Tibial artery (tissue), 4 donors: ENCODE measurements around the gene CDK17.
"Not testable (repeated sequence)": the region's sequence is repeated elsewhere in the genome, so short reads cannot be mapped to it uniquely, and the experiment has no call there.

ENCODE experiments used
- DNase-seq, 2 donors: peaks; one replicate each; pipeline ENCODE4 v3.0.0-alpha.2; 2019
- H3K27ac ChIP-seq, 2 donors: fragments of 200-600 bp; sonication (generic) in 1 of 2; 1 replicate in 1 of 2; 2 replicates in 1 of 2; pipeline ENCODE4 v1.5.1; 2018 to 2019; ENCODE audit warnings: mild to moderate bottlenecking in 1 of 2
- H3K27me3 ChIP-seq, 2 donors: fragments of 200-600 bp; sonication (generic) in 1 of 2; one replicate each; pipeline versions ENCODE4 v1.5.1 to v1.6.0; 2016 to 2019
- H3K36me3 ChIP-seq, 3 donors: fragments of 200-600 bp; sonication (generic) in 2 of 3; one replicate each; pipeline ENCODE4 v1.5.1; 2016 to 2019; ENCODE audit warnings: mild to moderate bottlenecking in 2 of 3
- H3K4me1 ChIP-seq, 4 donors: fragments of 200-600 bp; sonication (generic) in 2 of 4; 1 replicate in 3 of 4; 2 replicates in 1 of 4; pipeline ENCODE4 v1.5.1; 2016 to 2019
- H3K4me3 ChIP-seq, 2 donors: fragments of 200-600 bp; sonication (generic) in 1 of 2; 1 replicate in 1 of 2; 2 replicates in 1 of 2; pipeline ENCODE4 v1.5.1; 2018 to 2019; ENCODE audit warnings: mild to moderate bottlenecking in 2 of 2
- H3K9me3 ChIP-seq, 3 donors: fragments of 200-600 bp; sonication (generic) in 1 of 3; one replicate each; pipeline ENCODE4 v1.5.1; 2016 to 2019
- intact Hi-C: fragments of 100-400 bp; cut with DNase I; formaldehyde crosslinking; loops from one replicate; pipeline ENCODE4 v1.15.0; 2023; ENCODE audit warnings: low total_unique reads
- TF ChIP-seq, protein P1 (sequence below), 2 experiments: fragments of 200-600 bp in 1 of 2; fragments of 450-650 bp in 1 of 2; IDR thresholded peaks; one replicate each; pipeline ENCODE4 v1.5.1; 2017 to 2019; ENCODE audit warnings: antibody characterized with exemption in 2 of 2, mild to moderate bottlenecking in 1 of 2, moderate library complexity in 1 of 2

CDK17 gene

GRCh38 chr12:96323906-96324305 is 76.3 kb downstream of the CDK17 start:
- H3K4me1 ChIP-seq, result no peaks in the 10 kb centered on the region
- no peaks in the 10 kb centered on the region for H3K9me3 ChIP-seq
- no peak overlapping the region for H3K27ac ChIP-seq
- TF ChIP-seq, protein P1, sequence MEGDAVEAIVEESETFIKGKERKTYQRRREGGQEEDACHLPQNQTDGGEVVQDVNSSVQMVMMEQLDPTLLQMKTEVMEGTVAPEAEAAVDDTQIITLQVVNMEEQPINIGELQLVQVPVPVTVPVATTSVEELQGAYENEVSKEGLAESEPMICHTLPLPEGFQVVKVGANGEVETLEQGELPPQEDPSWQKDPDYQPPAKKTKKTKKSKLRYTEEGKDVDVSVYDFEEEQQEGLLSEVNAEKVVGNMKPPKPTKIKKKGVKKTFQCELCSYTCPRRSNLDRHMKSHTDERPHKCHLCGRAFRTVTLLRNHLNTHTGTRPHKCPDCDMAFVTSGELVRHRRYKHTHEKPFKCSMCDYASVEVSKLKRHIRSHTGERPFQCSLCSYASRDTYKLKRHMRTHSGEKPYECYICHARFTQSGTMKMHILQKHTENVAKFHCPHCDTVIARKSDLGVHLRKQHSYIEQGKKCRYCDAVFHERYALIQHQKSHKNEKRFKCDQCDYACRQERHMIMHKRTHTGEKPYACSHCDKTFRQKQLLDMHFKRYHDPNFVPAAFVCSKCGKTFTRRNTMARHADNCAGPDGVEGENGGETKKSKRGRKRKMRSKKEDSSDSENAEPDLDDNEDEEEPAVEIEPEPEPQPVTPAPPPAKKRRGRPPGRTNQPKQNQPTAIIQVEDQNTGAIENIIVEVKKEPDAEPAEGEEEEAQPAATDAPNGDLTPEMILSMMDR (IDR thresholded peaks at IDR 0.05), result no peak
- peaks cover 0 to 15% (median 5%) of the 10 kb centered on the region in 3 donors for H3K36me3 ChIP-seq
- no peak overlapping the region for H3K4me3 ChIP-seq
- intact Hi-C loops, result no loop called here
- H3K27me3 ChIP-seq, result no peaks in the 10 kb centered on the region
- DNase-seq, result no peak

GRCh38 chr12:96322720-96323119 is 77.5 kb downstream of the CDK17 start:
- TF ChIP-seq, protein P1 (IDR thresholded peaks at IDR 0.05), result no peak
- no peaks in the 10 kb centered on the region for H3K4me1 ChIP-seq
- no peak overlapping the region for H3K4me3 ChIP-seq
- intact Hi-C loops, result no loop called here
- no peaks in the 10 kb centered on the region for H3K9me3 ChIP-seq
- peaks cover 0 to 15% (median 5%) of the 10 kb centered on the region in 3 donors for H3K36me3 ChIP-seq
- H3K27me3 ChIP-seq, result no peaks in the 10 kb centered on the region
- no peak overlapping the region for H3K27ac ChIP-seq
- no peak for DNase-seq

DNA sequence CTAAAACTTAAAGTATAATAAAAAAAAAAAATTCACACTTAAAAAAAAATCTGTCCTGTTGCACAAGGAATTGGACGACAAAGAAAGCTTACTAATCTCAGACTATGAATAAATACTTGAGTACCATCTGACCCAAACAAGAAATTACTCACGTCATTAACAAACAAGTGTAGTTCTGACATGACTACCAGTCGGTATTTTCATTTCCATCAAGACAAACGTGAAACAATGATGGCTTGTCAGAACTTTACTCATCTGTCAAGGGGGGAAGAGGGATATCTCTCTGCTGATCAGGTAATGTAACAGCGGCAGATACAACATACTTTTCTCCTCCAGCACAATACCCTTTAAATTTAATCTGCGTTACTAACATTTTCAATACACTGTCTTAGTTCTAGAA is 78.3 kb downstream of the CDK17 start:
- H3K27me3 ChIP-seq, result no peaks in the 10 kb centered on the region
- H3K27ac ChIP-seq, result no peak overlapping the region
- TF ChIP-seq, protein P1 (IDR thresholded peaks at IDR 0.05), result no peak
- H3K4me3 ChIP-seq, result no peak overlapping the region
- DNase-seq, result no peak
- H3K4me1 ChIP-seq, result no peaks in the 10 kb centered on the region
- peaks cover 0 to 15% (median 5%) of the 10 kb centered on the region in 3 donors for H3K36me3 ChIP-seq
- intact Hi-C loops, result no loop called here
- H3K9me3 ChIP-seq, result no peaks in the 10 kb centered on the region

- intact Hi-C loops, H3K4me3 ChIP-seq, DNase-seq, H3K27ac ChIP-seq, H3K36me3 ChIP-seq, H3K9me3 ChIP-seq, H3K27me3 ChIP-seq: not testable (repeated sequence)
- peaks cover 0 to 15% (median 6%) of the 10 kb centered on the region in 4 donors for H3K4me1 ChIP-seq
Observed at GRCh38 chr12:96317801-96318200, 82.4 kb downstream of the CDK17 start.

DNA sequence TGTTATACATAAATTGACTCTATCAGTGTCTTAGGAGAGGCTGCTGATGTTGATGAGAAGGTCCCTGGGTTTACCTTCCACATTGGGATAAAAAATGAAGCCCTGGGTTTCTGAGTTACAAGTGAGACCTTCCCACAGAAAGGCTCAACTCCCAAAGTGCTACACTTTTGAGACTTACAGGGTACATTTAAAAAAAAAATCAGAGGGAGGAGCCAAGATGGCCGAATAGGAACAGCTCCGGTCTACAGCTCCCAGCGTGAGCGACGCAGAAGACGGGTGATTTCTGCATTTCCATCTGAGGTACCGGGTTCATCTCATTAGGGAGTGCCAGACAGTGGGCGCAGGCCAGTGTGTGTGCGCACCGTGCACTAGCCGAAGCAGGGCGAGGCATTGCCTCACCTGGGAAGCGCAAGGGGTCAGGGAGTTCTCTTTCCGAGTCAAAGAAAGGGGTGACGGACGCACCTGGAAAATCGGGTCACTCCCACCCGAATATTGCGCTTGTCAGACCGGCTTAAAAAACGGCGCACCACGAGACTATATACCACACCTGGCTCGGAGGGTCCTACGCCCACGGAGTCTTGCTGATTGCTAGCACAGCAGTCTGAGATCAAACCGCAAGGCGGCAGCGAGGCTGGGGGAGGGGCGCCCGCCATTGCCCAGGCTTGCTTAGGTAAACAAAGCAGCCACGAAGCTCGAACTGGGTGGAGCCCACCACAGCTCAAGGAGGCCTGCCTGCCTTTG is 84.3 kb downstream of the CDK17 start:
- DNase-seq, H3K27ac ChIP-seq, H3K9me3 ChIP-seq, intact Hi-C loops, H3K27me3 ChIP-seq, H3K36me3 ChIP-seq, H3K4me3 ChIP-seq: not testable (repeated sequence)
- H3K4me1 ChIP-seq, result peaks cover 0 to 15% (median 6%) of the 10 kb centered on the region in 4 donors

- Histone ChIP-seq H3K9me3 (no peaks in the 10 kb centered on the region), H3K4me1 (peaks cover 0 to 15% (median 6%) of the 10 kb centered on the region in 4 donors), H3K27ac (no peak overlapping the region), H3K36me3 (peaks cover 0 to 5% (median 0%) of the 10 kb centered on the region in 3 donors), H3K4me3 (no peak overlapping the region), H3K27me3 (no peaks in the 10 kb centered on the region)
- DNase-seq, result no peak
- TF ChIP-seq, protein P1 (IDR thresholded peaks at IDR 0.05), result no peak
- intact Hi-C loops, result no loop called here
Observed at GRCh38 chr12:96314723-96315122, 85.5 kb downstream of the CDK17 start.
